ENCODE results near the gene CCL27.

Gene CCL27

GRCh38 chr9:34684145-34684544 is 21.7 kb upstream of the CCL27 start:
- peak; percentile 32 to 36 for DNase-seq

GRCh38 chr9:34675869-34676268 is 13.4 kb upstream of the CCL27 start:
- no peak for DNase-seq

GRCh38 chr9:34675048-34675714 is 12.7 kb upstream of the CCL27 start:
- peak; percentile 69 to 75 for DNase-seq

- no peak for DNase-seq
Measured at GRCh38 chr9:34674440-34674839, 12.0 kb upstream of the CCL27 start.

GRCh38 chr9:34671307-34671706 is 8.8 kb upstream of the CCL27 start:
- no peak for DNase-seq

GRCh38 chr9:34669809-34670562 is 7.5 kb upstream of the CCL27 start:
- DNase-seq, result no peak

GRCh38 chr9:34665381-34666250 is 3.2 kb upstream of the CCL27 start:
- DNase-seq, result peak; percentile 81 to 82

GRCh38 chr9:34665067-34665380 is 2.6 kb upstream of the CCL27 start:
- no peak for DNase-seq

GRCh38 chr9:34664281-34665066 is 2.0 kb upstream of the CCL27 start:
- peak; percentile 63 to 82 for DNase-seq

GRCh38 chr9:34663303-34663605 is 797 bp upstream of the CCL27 start:
- DNase-seq, result no peak

GRCh38 chr9:34659592-34660253 is 2.7 kb downstream of the CCL27 start:
- DNase-seq, result no peak

- DNase-seq, result no peak
Measured at GRCh38 chr9:34658461-34658860, 4.0 kb downstream of the CCL27 start.

GRCh38 chr9:34656992-34657391 is 5.5 kb downstream of the CCL27 start:
- no peak for DNase-seq

GRCh38 chr9:34655394-34655793 is 7.1 kb downstream of the CCL27 start:
- no peak for DNase-seq

- DNase-seq, result no peak
Measured at GRCh38 chr9:34654323-34655051, 8.0 kb downstream of the CCL27 start.

GRCh38 chr9:34653151-34654072 is 9.0 kb downstream of the CCL27 start:
- no peak for DNase-seq

- no peak for DNase-seq
Measured at GRCh38 chr9:34652602-34653000, 9.9 kb downstream of the CCL27 start.

GRCh38 chr9:34651876-34652601 is 10.4 kb downstream of the CCL27 start, which contains the start of gene IL11RA:
Gene IL11RA (plus strand): TSS chr9:34652185. CDS start chr9:34655218, 3,033 bp downstream.
- DNase-seq, result peak; percentile 66 to 71

- no peak for DNase-seq
Measured at GRCh38 chr9:34651321-34651720, 11.1 kb downstream of the CCL27 start.

GRCh38 chr9:34650816-34651215 is 11.6 kb downstream of the CCL27 start:
- no peak for DNase-seq
